GM12872 (cell line): ENCODE measurements around the gene RMRP.

Source experiments
- TF ChIP-seq, protein P1 (sequence below): IDR thresholded peaks from 3 replicates; pipeline ENCODE4 v1.5.1; 2011; ENCODE audit warnings: low read depth, mild to moderate bottlenecking, low read length, moderate library complexity; ENCODE audit not compliant: insufficient read depth

RMRP gene

DNA sequence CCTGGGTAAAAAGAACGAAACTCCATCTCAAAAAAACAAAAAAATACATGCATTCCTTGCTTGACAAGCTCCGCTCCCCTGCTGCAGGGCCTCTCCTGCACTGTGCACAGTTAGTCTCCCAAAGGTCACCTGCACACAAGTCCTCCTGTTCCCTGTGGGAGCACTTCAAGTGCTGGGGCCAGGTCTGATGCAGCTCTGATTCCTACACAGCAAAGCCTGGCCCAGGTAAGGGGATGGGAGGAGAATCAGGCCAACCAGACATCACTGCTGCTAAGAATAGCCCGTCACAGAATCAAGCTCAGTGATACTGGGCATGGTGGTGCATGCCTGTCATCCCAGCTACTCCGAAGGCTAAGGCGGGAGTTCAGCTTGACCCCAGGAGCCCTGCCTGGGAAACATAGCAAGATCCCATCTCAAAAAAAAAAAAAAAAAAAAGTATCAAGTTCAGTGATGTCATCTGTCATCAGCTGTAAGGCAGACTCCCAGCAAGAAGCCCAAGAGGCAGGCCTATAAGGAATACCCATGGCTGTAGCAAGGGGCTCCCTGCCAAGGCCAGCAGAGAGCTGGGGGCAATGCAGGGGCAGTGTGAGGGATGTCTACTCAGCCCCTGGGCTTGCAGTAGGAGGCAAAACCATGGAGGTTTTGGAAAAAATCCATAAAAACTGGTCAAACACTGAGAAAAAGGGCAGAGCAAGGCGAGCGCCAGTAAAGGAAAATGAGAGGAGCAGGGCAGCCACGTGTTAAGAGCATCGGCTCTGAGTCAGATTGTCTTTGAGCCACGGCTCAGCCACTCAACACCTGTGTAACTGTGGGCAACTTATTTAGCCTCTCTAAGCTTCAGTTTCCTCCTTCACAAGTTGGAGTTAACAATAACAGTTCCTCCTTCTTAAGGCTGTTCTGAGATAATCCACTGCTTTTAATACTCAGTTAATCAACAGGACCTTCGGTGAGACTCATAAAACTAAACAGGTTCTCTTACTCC lies 28.7 kb upstream of the RMRP start:
- TF ChIP-seq, protein P1, sequence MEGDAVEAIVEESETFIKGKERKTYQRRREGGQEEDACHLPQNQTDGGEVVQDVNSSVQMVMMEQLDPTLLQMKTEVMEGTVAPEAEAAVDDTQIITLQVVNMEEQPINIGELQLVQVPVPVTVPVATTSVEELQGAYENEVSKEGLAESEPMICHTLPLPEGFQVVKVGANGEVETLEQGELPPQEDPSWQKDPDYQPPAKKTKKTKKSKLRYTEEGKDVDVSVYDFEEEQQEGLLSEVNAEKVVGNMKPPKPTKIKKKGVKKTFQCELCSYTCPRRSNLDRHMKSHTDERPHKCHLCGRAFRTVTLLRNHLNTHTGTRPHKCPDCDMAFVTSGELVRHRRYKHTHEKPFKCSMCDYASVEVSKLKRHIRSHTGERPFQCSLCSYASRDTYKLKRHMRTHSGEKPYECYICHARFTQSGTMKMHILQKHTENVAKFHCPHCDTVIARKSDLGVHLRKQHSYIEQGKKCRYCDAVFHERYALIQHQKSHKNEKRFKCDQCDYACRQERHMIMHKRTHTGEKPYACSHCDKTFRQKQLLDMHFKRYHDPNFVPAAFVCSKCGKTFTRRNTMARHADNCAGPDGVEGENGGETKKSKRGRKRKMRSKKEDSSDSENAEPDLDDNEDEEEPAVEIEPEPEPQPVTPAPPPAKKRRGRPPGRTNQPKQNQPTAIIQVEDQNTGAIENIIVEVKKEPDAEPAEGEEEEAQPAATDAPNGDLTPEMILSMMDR = no peak

DNA sequence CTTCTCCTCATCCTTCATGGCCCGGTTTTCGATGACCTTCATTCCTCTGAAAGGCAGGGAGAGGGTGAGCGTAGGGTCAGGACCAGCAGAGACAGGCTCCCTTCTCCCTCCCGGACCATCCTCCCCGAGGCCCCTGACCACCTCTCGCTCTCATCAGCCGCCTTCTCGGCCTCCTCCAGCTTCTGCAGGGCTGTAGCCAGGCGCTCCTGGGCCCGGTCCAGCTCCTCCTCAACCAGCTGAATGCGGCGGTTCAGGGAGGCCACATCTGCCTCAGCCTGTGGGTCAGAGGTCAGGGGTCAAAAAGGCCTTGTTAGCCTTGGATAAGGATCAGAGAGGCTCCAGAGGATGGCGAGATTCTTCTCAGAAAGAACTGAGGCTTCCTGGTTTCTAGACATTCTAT lies 27.7 kb upstream of the RMRP start:
- TF ChIP-seq, protein P1 = no peak

GRCh38 chr9:35684921-35685320 lies 27.1 kb upstream of the RMRP start:
- TF ChIP-seq, protein P1 = no peak

DNA sequence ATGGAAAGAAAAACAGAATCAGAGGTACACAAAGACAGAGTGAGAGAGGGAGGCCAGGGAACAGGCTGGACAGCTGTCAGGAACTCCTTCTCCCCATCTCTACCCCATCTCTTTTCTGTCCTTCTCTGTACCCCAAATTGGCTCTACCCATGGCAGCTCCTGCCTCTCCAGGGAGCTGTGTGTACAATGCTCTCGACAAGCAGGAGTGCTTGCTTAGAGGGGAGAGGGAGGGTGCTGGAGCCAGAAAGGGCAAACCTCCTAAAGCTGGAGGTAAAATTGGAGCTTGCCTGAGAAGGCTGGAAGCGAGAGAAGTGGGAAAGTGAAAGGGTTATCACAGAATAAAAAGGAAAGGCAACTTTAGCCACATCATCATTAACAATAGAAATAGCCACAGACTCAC lies 25.5 kb upstream of the RMRP start:
- TF ChIP-seq, protein P1 = no peak

GRCh38 chr9:35682520-35683315 lies 24.9 kb upstream of the RMRP start:
- TF ChIP-seq, protein P1 = no peak

- TF ChIP-seq, protein P1 = no peak
These were observed 24.2 kb upstream of the RMRP start for GRCh38 chr9:35682051-35682450.

GRCh38 chr9:35681341-35682002 lies 23.7 kb upstream of the RMRP start:
- TF ChIP-seq, protein P1 = no peak
